ENCODE measurements around the gene TEX14. TPM values are rescaled to one million over a fixed set of nuclear protein-coding genes. Genes with fewer than 3 reads are reported as not detected.

TEX14 gene
- total RNA-seq, 4 donors from 2014 or later, result under 0.01 TPM; not detected in 2

DNA sequence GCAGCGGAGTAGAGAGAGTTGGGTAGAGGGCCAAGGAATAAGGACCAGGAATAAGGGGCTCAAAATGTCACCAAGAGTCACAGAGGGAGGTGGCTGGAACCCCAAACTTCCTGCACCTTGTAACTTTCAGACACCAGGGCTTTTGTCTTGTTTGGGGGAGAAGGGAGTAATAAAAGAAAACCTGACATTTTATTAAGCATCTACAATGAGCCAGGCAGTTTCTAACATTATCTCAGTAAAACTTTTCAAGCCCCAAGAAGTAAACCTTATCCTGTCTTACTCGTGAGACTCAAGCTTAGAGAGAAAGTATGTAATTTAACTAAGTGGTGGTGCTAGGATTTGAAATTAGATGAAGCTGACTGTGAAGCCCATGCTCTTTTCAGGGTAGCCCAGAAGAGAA is 176.6 kb downstream of the TEX14 start:
- TF ChIP-seq, protein P1, sequence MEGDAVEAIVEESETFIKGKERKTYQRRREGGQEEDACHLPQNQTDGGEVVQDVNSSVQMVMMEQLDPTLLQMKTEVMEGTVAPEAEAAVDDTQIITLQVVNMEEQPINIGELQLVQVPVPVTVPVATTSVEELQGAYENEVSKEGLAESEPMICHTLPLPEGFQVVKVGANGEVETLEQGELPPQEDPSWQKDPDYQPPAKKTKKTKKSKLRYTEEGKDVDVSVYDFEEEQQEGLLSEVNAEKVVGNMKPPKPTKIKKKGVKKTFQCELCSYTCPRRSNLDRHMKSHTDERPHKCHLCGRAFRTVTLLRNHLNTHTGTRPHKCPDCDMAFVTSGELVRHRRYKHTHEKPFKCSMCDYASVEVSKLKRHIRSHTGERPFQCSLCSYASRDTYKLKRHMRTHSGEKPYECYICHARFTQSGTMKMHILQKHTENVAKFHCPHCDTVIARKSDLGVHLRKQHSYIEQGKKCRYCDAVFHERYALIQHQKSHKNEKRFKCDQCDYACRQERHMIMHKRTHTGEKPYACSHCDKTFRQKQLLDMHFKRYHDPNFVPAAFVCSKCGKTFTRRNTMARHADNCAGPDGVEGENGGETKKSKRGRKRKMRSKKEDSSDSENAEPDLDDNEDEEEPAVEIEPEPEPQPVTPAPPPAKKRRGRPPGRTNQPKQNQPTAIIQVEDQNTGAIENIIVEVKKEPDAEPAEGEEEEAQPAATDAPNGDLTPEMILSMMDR (IDR thresholded peaks at IDR 0.05; ENCODE audit: low read depth), result no peak

GRCh38 chr17:58514770-58515157 is 177.1 kb downstream of the TEX14 start:
- TF ChIP-seq, protein P1 (IDR thresholded peaks at IDR 0.05; ENCODE audit: low read depth), result no peak

DNA sequence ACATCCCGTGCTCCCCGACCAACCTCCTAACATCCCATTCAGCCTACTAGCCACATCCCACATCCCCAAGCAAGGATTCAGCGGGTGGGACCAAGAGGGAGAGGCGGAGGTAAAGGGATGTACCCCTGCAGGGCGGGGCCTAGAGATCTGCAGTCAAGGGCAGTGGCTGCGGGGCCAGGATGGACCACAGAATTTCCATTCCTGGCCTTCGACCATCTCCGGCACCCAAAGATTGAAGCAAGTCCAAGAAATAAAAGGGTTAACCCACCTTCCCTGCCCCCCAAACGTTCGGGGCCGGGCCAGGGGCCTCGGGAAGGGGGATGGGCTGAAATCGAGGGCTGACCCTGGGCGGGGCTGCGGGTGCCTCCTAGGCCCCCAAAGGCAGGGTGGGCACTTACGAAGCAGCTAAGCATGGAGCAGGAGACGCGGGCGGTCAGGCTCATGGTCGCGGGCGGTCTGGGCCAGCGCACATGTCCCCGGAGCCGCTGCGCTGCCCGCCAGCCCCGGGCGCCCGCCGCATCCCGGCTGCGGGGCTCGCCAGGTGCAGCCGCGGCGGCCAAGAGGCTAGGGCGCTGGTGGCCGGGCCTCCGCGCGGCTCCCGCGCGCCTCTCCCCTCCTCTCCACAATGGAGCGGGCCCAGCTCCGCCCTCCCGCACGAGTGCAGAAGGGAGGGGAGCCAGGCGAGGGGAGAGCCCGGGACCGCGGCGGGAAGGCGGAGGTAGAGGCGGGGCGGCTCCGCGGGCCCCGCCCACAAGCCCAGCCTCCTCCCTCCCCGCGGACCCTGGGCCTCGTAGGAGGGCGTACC is 177.7 kb downstream of the TEX14 start, which contains the start of gene MTMR4:
TSS of gene MTMR4 (minus strand) at position 674 of the 805 bp plus-strand sequence. CDS start at position 443, 231 bp downstream.
- TF ChIP-seq, protein P1 (IDR thresholded peaks at IDR 0.05; ENCODE audit: low read depth), result no peak

GRCh38 chr17:58513267-58513964 is 178.4 kb downstream of the TEX14 start:
- TF ChIP-seq, protein P1 (IDR thresholded peaks at IDR 0.05; ENCODE audit: low read depth), result no peak

DNA sequence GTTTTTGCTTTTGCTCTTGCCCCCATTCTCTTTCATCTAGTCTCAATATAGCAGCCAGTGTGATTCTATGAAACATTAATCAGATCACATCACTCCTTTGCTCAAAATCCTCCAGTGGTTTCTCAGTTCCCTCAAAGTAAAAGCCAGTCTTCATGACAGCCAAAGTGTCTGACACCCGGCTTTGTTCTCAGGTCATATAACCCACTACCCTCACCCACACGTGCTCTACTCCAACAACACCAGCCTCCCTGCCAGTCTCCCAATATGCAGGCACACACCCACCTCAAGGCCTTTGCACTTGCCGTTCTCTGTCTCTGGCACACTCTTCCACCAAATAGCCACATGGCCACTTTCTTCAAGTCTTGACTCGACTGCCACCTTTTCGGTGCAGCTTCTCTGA is 181.8 kb downstream of the TEX14 start:
- TF ChIP-seq, protein P1 (IDR thresholded peaks at IDR 0.05; ENCODE audit: low read depth), result no peak

GRCh38 chr17:58508341-58509067 is 183.3 kb downstream of the TEX14 start:
- TF ChIP-seq, protein P1 (IDR thresholded peaks at IDR 0.05; ENCODE audit: low read depth), result no peak

Measured in subcutaneous adipose tissue (tissue), 4 donors.